Skeletal muscle cell (primary cell): ENCODE measurements around the gene IGF2BP3.

ENCODE experiments used
- DNase-seq: peaks from one replicate; pipeline ENCODE4 v3.0.0-alpha.2; 2010; ENCODE audit warnings: low read depth
- H3K4me3 ChIP-seq: 2 replicates; pipeline ENCODE4 v1.5.1; 2011; ENCODE audit warnings: low read depth, mild to moderate bottlenecking, control low read depth, low read length, moderate library complexity

Gene IGF2BP3

DNA sequence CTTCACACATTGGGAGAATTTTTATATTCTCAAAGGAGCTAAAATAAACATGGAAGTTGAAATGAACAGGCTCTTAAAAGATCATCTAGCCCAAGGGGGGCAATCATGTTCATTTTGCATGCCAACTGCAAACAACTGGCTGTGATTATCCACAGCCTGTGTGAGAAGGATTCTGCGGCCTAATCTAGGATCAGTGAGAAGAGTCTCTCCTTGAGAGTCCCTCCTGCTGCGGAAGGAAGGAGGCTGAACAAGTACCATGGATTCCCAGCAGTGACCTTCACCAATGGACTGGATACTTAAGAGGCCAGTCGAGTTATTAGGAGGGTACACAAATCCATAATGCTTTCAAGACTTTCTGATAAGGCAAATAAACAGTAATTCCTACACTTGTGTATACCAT, 76.7 kb downstream of the IGF2BP3 start:
- DNase-seq = no peak
- H3K4me3 ChIP-seq = no peak overlapping the region

DNA sequence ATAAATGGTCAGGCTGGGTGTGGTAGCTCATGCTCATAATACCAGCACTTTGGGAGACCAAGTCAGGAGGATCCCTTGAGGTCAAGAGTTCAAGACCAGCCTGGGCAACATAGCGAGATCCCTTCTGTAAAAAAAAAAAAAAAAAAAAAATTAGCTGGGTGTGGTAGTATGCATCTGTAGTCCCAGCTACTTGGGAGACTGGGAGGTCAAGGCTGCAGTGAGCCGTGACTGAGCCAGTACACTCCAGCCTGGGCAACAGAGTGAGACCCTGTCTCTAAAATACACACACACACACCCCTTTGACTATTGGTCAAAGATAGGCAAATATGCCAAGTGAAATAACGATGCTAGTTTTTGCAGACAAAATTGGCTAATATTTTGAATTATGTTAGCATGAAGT, 80.6 kb downstream of the IGF2BP3 start:
- DNase-seq = no peak
- no peak overlapping the region for H3K4me3 ChIP-seq

DNA sequence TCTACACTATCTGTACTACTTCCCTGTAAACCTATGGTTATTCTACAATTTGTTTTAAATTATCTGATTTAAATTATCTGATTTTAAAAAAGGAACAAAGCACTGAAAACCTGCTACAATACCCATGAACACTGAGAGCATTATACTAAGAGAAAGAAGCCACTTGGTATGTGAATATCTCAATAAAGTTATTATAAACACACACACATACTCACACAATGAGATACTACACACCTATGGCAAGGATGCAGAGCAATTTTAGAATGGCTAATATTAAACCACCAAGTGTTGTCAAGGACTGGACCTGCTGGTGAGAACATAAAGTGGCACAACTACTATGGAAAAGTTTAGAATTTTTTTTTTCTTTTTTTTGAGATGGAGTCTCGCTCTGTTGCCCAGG, 82.7 kb downstream of the IGF2BP3 start:
- DNase-seq = no peak
- no peak overlapping the region for H3K4me3 ChIP-seq

DNA sequence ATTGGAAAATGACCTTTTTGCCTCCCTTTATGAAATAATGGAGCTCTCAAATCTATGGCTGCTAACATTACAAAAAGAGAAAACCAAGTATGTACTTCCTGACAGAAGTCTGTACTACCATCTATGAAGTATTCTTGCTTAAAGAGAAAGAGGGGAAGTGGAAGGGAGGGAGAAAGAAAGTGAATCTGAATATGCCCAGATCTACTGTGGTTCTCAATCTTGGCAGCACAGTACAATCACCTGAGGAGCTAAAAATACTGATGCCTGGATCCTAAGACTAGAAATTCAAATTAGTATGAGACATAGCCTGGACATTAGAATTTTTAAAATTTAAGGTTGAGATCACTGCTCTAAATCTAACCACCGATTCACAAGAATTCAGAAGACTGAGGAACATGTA, 85.2 kb downstream of the IGF2BP3 start:
- DNase-seq = no peak
- no peak overlapping the region for H3K4me3 ChIP-seq

DNA sequence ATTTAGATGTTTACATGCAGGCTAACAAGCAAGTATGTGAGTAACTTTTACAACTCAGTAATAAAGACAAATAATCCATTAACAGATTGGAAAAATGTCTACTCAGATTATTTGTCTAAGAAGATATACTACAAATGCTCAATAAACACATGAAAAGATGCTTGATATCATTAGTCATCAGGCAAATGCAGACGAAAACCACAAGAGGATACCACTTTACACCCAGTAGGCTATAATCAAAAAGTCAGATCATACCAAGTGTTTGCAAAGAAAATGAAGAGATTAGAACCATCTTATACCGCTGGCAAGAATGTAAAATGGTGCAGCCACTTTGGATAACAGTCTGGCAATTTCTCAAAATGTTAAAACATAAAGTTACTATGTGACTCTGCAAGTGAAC, 87.1 kb downstream of the IGF2BP3 start:
- DNase-seq = no peak
- H3K4me3 ChIP-seq = no peak overlapping the region

DNA sequence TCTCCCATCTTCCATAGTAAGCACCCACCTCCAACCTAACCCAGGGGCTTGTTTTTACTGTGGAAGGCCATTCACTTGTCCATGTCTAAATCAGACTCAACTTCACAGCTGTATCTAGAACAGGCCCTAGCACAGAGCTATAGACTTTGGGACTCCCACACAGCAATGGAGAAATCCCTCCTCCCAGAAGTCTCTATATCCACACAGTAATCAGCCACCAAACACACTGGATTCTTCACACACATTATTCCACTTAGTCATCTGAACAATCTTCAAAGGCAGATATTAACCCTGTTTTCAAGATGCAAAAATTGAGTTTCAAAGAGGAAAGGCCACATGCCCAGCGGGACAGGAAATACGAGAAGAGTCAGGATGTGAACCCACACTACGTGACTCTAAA, 89.3 kb downstream of the IGF2BP3 start:
- H3K4me3 ChIP-seq = no peak overlapping the region
- DNase-seq = no peak

DNA sequence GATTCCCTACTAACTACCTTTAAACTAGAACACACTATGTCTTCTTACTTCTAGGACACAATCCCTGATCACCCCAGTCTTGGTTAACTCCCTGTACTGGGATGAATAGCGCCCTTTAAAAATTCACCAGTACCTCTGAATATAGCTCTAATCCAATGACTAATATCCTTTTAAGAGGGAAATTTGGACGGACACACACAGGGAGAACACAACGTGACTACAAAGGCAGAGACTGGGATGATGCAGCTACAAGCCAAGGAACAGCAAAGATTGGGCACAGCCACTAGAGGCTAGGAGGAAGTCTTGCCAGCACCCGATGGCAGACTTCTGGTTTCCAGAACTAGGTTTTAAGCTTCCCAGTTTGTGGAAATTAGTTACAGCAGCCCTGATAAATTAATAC, 89.7 kb downstream of the IGF2BP3 start:
- no peak overlapping the region for H3K4me3 ChIP-seq
- no peak for DNase-seq

DNA sequence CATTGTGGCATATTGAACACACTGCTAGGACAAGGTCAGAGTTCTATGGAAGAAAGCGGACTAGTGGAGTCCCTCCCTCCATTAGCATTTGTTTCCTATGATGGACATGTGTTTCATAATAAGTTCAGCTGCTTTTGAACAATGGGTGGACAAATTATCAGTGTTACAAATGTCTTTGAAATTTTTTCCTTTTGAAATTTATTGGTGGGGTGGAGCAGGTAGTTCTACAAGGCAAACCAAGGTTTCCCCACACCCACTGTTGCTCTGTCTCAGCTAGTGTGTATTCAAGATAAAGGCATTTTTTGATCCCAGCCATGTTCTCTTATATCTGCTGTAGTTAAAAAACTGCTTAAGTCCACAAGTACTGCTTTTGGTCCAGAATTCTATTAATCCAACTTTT, 91.3 kb downstream of the IGF2BP3 start:
- no peak for DNase-seq
- H3K4me3 ChIP-seq = no peak overlapping the region

DNA sequence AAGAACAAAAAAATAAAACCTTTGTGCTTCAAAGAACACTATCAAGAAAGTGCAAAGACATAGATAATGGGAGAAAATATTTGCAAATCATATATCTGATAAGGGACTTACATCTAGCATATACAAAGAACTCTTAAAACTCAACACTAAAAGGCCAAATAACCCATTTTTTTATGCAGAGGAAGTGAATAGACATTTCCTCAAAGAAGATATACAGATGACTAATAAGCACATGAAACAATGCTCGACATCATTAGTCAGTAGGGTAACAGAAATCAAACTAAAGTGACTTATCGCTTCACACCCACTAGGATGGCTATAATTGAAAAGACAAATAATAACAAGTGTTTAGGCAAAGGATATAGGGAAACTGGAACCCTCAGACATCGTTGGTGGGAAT, 93.2 kb downstream of the IGF2BP3 start:
- no peak for DNase-seq
- H3K4me3 ChIP-seq = no peak overlapping the region

DNA sequence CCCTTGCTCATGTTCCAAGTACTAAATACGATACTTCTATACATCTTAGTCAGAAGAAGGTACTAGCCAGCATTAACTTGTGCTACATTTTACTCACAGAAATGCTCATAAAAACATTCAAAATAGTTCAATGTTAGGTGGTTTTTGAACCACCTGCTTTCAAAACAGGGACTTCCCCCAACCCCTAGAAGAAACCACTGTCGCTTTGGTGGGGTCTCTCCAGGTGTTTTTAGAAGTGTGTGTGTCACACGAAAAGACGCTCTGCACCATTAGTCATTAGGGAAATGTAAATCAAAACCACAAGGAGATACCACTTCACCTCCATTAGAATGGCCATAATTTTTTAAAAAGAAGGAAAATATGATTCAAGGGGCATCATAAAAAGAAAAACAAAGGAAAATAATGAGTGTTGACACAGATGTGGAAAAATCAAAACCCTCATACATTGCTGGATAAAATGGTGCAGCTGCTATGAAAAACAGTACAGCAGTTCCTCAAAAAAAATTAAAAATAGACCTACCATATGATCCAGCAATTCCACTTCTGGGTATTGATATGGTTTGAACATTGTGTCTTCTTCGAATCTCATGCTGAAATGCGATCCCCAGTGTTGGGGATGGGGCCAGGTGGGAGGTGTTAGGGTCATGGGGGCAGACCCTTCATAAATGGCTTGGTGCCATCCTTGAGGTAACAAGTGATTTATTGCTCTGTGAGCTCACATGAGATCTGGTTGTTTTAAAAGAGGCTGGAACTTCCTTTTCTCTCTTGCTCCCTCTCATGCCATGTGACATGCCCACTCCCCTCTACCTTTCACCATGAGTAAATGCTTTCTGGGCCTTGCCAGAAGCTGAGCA, 96.9 kb downstream of the IGF2BP3 start:
- H3K4me3 ChIP-seq = no peak overlapping the region
- no peak for DNase-seq

DNA sequence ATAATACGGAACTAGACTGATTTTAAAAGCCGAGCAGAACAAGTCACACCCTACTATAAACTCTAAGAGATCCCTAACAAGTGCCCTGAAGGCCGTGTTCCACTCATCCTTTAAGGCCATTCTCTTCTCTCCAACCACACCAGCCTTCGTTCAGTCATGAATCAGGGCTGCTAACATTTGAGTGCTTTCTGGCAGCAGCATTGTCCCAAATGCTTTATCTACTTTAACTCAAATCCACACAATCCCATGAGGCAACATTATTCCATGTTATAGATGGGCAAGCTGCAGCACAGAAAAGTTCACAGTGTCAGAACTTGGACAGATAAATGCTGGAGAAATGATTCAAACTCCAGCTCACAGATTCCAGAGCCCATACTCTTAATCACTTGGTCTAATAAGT, 97.7 kb downstream of the IGF2BP3 start:
- no peak for DNase-seq
- no peak overlapping the region for H3K4me3 ChIP-seq

DNA sequence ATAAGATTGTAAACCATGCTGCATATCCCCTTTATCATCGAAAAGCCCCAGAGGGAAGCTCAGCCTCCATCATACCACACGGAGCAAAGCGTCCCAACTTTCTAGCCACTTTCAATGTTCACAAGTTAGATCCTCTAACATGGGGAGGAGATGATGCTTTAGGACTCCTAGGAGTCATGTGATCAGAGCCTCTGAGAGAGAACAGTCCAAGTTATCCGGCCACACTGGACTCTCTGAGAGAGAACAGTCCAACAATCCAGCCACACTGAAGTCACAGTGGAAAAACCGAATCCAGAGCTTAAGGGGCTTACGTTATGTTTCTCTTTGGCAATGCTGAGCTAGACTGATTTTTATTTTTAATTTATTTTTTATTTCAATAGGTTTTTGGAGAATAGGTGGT, 98.6 kb downstream of the IGF2BP3 start:
- DNase-seq = no peak
- no peak overlapping the region for H3K4me3 ChIP-seq

DNA sequence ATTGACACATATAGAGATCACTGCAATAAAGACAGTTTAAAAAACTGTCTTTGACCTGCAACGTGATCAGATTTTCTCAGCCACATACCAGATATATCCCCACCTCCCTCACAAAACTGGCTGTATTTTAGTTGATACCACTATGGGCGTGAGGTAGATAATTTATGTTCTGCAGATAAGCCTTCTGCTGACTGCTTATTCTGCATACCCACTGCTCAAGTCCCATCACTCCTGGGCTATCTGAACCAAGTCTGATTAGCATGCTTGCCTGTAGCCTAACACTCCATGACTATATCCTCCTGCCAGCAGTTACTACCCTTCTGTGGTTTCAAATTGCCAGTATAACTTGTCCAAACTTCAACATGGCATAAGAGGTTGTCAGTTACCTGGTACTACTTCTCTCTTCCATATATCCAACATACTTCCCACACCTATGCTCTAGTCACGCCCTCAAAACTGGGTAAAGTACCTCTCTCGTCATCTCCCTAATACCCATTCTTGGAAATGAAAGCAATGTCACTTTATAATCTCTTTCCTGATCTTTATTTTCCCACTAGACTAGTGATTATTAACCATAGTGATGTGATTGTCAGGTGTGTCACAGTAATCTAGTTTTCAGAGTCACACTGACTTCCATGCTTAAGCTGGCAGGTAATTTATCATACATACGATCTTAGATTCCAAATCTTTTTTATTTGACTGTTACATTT, 100.4 kb downstream of the IGF2BP3 start:
- no peak overlapping the region for H3K4me3 ChIP-seq
- no peak for DNase-seq

DNA sequence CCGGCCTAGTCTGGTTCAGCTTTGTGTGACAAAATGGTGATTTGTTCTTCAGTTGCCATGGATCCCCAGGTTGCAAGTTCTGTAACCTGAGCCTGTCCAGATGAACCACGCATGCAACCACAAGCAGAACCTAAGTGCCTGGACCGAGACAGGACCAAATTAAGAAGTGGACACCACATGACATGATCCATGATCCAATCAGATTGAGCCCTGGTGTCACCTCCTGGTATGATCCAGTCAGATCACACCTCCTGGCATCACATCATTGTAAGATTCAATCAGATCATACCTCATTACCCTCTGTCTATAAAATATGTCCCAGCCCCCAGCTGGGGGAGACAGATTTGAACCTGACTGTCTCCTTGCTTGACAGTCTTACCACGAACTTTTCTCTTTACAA, 101.2 kb downstream of the IGF2BP3 start:
- DNase-seq = no peak
- H3K4me3 ChIP-seq = no peak overlapping the region

DNA sequence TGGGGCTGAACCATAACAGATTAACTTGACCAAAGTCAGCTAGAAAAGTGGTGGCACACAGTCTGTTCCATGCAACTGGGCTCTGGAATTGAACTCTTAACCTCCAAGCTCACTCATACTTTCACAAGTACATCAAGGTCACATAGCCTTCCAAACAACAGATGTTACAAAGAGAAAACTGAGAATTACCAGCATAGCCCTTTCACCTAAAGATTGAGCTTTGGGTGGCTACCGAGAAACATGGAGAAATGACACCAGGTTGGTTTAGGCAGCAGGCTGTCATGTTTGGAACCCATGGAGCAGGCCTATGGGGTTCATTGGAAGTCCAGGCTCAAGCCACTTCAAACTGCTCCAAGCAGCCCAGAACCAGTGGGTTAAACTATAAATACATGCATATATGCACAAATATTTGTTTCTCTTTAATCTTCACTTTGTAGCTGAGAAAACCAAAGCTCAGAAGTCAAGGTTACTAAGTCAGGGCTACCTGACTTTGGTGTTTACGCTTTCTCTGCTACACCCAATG, 112.1 kb downstream of the IGF2BP3 start:
- no peak for DNase-seq
- H3K4me3 ChIP-seq = no peak overlapping the region

DNA sequence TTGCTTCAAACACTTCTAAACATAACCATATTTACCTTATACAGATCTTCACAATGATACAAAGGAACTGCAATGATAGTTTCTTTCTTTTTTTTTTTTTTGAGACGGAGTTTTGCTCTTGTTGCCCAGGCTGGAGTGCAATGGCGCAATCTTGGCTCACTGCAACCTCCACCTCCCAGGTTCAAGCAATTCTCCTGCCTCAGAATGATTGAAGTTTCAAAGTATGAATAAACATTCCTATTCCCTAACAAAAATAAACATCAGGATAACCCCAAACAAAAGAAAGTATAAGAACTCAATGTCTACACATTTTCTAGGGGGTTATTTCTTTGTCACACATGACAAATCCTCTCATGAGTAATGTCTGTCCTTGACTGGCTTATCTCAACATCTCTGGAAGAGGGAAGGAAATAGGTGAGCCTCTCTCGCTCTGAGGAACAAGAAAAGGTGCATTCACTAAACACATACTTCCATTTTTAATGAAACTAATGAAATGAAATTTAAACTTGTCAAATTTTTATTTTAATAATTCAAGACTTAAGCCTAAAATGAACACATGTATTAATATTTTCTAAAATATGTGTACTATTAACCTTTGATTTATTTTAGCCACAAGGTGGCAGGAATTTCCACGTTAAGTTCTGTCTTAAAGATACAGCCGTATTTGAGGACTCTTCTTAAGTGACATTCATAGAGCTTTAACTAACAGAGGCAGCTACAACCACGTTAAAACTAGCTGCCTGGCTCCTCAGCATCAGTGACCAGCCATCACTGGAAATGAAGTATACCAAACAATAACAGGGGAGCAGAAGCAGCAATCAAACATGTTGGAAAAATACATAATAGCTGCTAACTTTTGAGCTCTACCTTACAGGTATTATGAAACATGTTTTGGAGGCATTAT, 112.8 kb downstream of the IGF2BP3 start:
- no peak for DNase-seq
- H3K4me3 ChIP-seq = no peak overlapping the region

DNA sequence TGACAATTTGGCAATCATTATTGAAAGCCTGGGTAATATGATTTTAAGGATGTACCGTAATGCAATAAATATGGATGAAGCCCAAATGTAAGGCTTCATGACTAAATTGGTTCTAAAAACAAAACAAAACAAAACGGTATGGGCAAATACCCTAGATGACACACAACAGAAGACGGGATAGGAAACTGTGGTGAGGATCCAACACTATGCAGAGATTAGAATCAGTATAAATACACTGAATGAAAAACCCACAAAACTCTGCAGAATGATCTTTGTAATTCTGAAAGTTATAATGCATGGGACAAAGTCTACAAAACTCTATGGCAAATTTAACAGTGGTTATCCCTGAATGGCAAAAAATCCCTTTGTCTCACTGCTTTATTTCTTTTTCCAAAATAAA, 113.6 kb downstream of the IGF2BP3 start:
- no peak overlapping the region for H3K4me3 ChIP-seq
- no peak for DNase-seq

DNA sequence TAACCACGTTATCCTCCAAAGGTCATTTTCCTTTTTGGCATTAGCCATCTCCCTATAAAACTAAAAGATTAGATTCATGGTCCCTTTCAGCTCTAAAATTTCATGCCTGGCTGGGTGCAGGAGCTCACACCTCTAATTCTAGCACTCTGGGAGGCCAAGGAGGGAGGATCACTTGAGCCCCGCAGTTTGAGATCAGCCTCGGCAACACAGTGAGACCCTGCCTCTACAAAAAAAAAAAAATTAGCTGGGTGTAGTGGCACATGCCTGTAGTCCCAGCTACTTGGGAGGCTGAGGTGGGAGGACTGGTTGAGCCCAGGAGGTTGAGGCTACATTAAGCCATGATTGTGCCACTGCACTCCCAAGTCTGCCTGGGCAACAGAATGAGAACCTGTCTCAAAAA, 114.1 kb downstream of the IGF2BP3 start:
- no peak for DNase-seq
- H3K4me3 ChIP-seq = no peak overlapping the region

DNA sequence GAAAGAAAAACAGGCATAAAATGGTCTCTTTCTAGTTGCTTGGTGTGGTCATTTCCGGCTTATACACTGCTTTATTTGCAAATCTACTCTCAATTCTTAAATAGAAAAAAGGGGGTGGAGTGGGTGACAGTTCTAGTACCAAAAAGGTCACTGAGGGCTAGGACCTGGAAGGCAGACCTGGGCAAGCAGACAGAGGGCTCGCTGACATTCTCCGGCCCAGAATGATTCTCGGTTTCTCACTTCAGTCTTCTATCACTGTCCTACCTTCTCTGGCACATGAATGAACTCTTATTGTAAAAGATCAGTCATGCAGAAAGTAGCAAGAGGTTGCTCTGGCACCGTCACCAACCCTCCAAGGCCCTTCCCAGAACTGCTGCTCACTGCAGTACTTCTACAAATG, 117.1 kb downstream of the IGF2BP3 start:
- DNase-seq = no peak
- no peak overlapping the region for H3K4me3 ChIP-seq

DNA sequence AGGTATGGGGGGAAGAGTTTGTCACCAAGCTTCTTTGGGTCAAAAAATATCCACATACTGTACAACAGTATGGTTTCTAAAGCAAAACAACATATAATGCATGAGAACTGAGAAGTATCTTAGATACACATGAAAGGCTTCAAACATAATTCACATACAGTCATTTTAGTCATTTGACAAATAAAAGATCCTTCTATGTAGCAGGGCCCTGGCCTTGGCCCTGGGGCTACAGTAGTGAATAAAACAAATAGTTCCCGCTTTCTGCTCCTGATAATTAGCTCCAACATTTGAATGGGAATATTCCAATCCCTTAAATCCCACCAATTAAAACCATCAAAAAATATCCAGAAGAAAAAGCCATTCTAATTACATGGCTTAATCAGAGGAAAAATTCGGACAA, 119.8 kb downstream of the IGF2BP3 start:
- DNase-seq = no peak

More for the DNA sequence above, 119.8 kb downstream of the IGF2BP3 start:
- H3K4me3 ChIP-seq = no peak overlapping the region
